ENCODE measurements around the gene OR51A7.

Gene OR51A7

DNA sequence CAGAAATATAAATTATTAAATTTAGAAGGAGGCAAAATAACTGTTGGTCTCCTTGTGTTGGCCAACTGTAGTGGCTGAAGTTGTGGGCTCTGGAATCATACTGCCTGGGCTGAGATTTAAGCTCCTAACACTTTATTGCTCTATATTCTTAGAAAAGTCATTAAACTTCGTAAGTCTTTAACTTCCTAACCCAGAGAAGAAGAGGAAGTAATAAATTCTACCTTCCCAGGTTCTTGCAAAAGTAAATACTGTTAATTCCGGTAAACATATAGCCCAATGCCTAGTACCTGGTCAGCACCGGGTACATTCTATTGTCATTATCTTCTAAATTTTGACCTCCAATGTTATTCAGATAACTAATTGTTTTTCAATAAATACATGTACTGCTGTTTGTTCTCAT, 17.4 kb upstream of the OR51A7 start:
- CTCF ChIA-PET: no interaction called here
- no peaks in the 10 kb centered on the region for H3K9me3 ChIP-seq (ENCODE audit: control insufficient read depth, insufficient read depth, low read depth, low read length)
- POLR2A ChIA-PET: no interaction called here
- TF ChIP-seq TRIM28 (IDR thresholded peaks at IDR 0.05; ENCODE audit: borderline replicate concordance, low read length) (no peak), GLIS1 (tag by site-specific recombination; IDR thresholded peaks at IDR 0.05) (no peak), ZNF341 (tag by site-specific recombination; IDR thresholded peaks at IDR 0.05; ENCODE audit: low read depth) (no peak), WT1 (tag by site-specific recombination; IDR thresholded peaks at IDR 0.05) (no peak), ZNF585B (tag by site-specific recombination; IDR thresholded peaks at IDR 0.05) (no peak), ZNF24 (tag by site-specific recombination; IDR thresholded peaks at IDR 0.05) (no peak), ZNF266 (tag by site-specific recombination; IDR thresholded peaks at IDR 0.05; ENCODE audit: low read depth) (no peak), ZNF596 (tag by site-specific recombination; IDR thresholded peaks at IDR 0.05) (no peak), ZNF311 (tag by site-specific recombination; IDR thresholded peaks at IDR 0.05; ENCODE audit: borderline replicate concordance) (no peak), ZNF248 (tag by site-specific recombination; IDR thresholded peaks at IDR 0.05) (no peak), ZBTB1 (tag by site-specific recombination; IDR thresholded peaks at IDR 0.05) (no peak), ZNF416 (tag by site-specific recombination; IDR thresholded peaks at IDR 0.05) (no peak), ZBTB21 (tag by site-specific recombination; IDR thresholded peaks at IDR 0.05) (no peak), ZNF701 (tag by site-specific recombination; IDR thresholded peaks at IDR 0.05) (no peak)
- TF ChIP-seq, protein P1, sequence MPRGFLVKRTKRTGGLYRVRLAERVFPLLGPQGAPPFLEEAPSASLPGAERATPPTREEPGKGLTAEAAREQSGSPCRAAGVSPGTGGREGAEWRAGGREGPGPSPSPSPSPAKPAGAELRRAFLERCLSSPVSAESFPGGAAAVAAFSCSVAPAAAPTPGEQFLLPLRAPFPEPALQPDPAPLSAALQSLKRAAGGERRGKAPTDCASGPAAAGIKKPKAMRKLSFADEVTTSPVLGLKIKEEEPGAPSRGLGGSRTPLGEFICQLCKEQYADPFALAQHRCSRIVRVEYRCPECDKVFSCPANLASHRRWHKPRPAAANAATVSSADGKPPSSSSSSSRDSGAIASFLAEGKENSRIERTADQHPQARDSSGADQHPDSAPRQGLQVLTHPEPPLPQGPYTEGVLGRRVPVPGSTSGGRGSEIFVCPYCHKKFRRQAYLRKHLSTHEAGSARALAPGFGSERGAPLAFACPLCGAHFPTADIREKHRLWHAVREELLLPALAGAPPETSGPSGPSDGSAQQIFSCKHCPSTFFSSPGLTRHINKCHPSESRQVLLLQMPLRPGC (tag by site-specific recombination; IDR thresholded peaks at IDR 0.05): no peak
- TF ChIP-seq, protein P2, sequence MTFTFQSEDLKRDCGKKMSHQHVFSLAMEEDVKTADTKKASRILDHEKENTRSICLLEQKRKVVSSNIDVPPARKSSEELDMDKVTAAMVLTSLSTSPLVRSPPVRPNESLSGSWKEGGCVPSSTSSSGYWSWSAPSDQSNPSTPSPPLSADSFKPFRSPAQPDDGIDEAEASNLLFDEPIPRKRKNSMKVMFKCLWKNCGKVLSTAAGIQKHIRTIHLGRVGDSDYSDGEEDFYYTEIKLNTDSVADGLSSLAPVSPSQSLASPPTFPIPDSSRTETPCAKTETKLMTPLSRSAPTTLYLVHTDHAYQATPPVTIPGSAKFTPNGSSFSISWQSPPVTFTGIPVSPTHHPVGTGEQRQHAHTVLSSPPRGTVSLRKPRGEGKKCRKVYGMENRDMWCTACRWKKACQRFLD (tag by site-specific recombination; IDR thresholded peaks at IDR 0.05): no peak
- TF ChIP-seq, protein P3, sequence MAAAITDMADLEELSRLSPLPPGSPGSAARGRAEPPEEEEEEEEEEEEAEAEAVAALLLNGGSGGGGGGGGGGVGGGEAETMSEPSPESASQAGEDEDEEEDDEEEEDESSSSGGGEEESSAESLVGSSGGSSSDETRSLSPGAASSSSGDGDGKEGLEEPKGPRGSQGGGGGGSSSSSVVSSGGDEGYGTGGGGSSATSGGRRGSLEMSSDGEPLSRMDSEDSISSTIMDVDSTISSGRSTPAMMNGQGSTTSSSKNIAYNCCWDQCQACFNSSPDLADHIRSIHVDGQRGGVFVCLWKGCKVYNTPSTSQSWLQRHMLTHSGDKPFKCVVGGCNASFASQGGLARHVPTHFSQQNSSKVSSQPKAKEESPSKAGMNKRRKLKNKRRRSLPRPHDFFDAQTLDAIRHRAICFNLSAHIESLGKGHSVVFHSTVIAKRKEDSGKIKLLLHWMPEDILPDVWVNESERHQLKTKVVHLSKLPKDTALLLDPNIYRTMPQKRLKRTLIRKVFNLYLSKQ (tag by site-specific recombination; IDR thresholded peaks at IDR 0.05; ENCODE audit: borderline replicate concordance): no peak
- TF ChIP-seq, protein P4, sequence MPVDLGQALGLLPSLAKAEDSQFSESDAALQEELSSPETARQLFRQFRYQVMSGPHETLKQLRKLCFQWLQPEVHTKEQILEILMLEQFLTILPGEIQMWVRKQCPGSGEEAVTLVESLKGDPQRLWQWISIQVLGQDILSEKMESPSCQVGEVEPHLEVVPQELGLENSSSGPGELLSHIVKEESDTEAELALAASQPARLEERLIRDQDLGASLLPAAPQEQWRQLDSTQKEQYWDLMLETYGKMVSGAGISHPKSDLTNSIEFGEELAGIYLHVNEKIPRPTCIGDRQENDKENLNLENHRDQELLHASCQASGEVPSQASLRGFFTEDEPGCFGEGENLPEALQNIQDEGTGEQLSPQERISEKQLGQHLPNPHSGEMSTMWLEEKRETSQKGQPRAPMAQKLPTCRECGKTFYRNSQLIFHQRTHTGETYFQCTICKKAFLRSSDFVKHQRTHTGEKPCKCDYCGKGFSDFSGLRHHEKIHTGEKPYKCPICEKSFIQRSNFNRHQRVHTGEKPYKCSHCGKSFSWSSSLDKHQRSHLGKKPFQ (tag by site-specific recombination; IDR thresholded peaks at IDR 0.05): no peak
- TF ChIP-seq, protein P5, sequence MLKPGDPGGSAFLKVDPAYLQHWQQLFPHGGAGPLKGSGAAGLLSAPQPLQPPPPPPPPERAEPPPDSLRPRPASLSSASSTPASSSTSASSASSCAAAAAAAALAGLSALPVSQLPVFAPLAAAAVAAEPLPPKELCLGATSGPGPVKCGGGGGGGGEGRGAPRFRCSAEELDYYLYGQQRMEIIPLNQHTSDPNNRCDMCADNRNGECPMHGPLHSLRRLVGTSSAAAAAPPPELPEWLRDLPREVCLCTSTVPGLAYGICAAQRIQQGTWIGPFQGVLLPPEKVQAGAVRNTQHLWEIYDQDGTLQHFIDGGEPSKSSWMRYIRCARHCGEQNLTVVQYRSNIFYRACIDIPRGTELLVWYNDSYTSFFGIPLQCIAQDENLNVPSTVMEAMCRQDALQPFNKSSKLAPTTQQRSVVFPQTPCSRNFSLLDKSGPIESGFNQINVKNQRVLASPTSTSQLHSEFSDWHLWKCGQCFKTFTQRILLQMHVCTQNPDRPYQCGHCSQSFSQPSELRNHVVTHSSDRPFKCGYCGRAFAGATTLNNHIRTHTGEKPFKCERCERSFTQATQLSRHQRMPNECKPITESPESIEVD (tag by site-specific recombination; IDR thresholded peaks at IDR 0.05): no peak
- TF ChIP-seq, protein P6, sequence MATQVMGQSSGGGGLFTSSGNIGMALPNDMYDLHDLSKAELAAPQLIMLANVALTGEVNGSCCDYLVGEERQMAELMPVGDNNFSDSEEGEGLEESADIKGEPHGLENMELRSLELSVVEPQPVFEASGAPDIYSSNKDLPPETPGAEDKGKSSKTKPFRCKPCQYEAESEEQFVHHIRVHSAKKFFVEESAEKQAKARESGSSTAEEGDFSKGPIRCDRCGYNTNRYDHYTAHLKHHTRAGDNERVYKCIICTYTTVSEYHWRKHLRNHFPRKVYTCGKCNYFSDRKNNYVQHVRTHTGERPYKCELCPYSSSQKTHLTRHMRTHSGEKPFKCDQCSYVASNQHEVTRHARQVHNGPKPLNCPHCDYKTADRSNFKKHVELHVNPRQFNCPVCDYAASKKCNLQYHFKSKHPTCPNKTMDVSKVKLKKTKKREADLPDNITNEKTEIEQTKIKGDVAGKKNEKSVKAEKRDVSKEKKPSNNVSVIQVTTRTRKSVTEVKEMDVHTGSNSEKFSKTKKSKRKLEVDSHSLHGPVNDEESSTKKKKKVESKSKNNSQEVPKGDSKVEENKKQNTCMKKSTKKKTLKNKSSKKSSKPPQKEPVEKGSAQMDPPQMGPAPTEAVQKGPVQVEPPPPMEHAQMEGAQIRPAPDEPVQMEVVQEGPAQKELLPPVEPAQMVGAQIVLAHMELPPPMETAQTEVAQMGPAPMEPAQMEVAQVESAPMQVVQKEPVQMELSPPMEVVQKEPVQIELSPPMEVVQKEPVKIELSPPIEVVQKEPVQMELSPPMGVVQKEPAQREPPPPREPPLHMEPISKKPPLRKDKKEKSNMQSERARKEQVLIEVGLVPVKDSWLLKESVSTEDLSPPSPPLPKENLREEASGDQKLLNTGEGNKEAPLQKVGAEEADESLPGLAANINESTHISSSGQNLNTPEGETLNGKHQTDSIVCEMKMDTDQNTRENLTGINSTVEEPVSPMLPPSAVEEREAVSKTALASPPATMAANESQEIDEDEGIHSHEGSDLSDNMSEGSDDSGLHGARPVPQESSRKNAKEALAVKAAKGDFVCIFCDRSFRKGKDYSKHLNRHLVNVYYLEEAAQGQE (tag by site-specific recombination; IDR thresholded peaks at IDR 0.05): no peak
- H3K36me3 ChIP-seq (ENCODE audit: control insufficient read depth in 2 of 2, insufficient read depth in 1 of 2, low read length in 2 of 2): no peaks in the 10 kb centered on the region
- H3K27ac ChIP-seq (ENCODE audit: extremely low read depth, low read depth, low read length): no peak overlapping the region
- no peaks in the 10 kb centered on the region for H3K4me1 ChIP-seq (ENCODE audit: control insufficient read depth, insufficient read depth, low read length)
- no peak overlapping the region for H3K4me3 ChIP-seq (ENCODE audit: low read depth, low read length)

All from HEK293 (cell line).